ENCODE measurements around the gene CEP350. TPM values are rescaled to one million over a fixed set of nuclear protein-coding genes. Genes with fewer than 3 reads are reported as not detected.

The CEP350 gene
- total RNA-seq, 1 experiment from 2014 or later: 17.1 TPM

GRCh38 chr1:180157108-180157507 is 202.5 kb downstream of the CEP350 start:
- H3K4me2 ChIP-seq (ENCODE audit: low read length): peak overlapping the region; percentile 87
- intact Hi-C loops (cut with micrococcal nuclease): loop anchor here (1.0 to 5.0 kb wide), 6 partner anchors 31 to 275 kb away; partner anchors contain the start of genes CEP350 and TOR1AIP1
- peaks cover 63% of the 10 kb centered on the region for H4K20me1 ChIP-seq (ENCODE audit: low read length)
- TF ChIP-seq EZH2phosphoT487 (IDR thresholded peaks at IDR 0.05; ENCODE audit: borderline replicate concordance, low read length) (no peak), EZH2 (IDR thresholded peaks at IDR 0.05; ENCODE audit: low read length, unreplicated experiment) (no peak)
- TF ChIP-seq, protein P1, sequence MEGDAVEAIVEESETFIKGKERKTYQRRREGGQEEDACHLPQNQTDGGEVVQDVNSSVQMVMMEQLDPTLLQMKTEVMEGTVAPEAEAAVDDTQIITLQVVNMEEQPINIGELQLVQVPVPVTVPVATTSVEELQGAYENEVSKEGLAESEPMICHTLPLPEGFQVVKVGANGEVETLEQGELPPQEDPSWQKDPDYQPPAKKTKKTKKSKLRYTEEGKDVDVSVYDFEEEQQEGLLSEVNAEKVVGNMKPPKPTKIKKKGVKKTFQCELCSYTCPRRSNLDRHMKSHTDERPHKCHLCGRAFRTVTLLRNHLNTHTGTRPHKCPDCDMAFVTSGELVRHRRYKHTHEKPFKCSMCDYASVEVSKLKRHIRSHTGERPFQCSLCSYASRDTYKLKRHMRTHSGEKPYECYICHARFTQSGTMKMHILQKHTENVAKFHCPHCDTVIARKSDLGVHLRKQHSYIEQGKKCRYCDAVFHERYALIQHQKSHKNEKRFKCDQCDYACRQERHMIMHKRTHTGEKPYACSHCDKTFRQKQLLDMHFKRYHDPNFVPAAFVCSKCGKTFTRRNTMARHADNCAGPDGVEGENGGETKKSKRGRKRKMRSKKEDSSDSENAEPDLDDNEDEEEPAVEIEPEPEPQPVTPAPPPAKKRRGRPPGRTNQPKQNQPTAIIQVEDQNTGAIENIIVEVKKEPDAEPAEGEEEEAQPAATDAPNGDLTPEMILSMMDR (conservative IDR thresholded peaks at IDR 0.05; ENCODE audit: low read depth, low read length): no peak
- DNase-seq (peak; percentile 29), ATAC-seq (peak; percentile 12)
- ChIA-PET CTCF (interaction anchor here (0.5 to 0.6 kb wide), 3 partner anchors 29 to 1890 kb away, joined by 3 read pairs; no protein-coding TSS in a partner anchor), POLR2A (ENCODE audit: unreplicated experiment) (interaction anchor here (0.5 to 0.6 kb wide), 2 partner anchors 42 to 747 kb away, joined by 3 read pairs; no protein-coding TSS in a partner anchor)
- H3K9ac ChIP-seq (ENCODE audit: low read length): peak overlapping the region; percentile 93
- H2AFZ ChIP-seq (ENCODE audit: low read length): no peak overlapping the region
- peaks cover 49% of the 10 kb centered on the region for H3K4me1 ChIP-seq (ENCODE audit: insufficient read depth, low read length)
- peaks cover 79% of the 10 kb centered on the region for H3K79me2 ChIP-seq (ENCODE audit: low read length)
- peaks cover 30% of the 10 kb centered on the region for H3K36me3 ChIP-seq (ENCODE audit: low read depth, low read length)
- H3K27ac ChIP-seq (ENCODE audit: low read length): peak overlapping the region; percentile 99
- no peaks in the 10 kb centered on the region for H3K27me3 ChIP-seq (ENCODE audit: low read length)
- no peaks in the 10 kb centered on the region for H3K9me3 ChIP-seq (ENCODE audit: low read length)
- peak overlapping the region; percentile 99 for H3K4me3 ChIP-seq (ENCODE audit: low read length)
- TSS peak; percentile 56 for BruUV-seq (replicated peaks)
- no peaks in the 10 kb centered on the region for H3K9me2 ChIP-seq (replicated peaks; ENCODE audit: low read length)
- no peaks in the 10 kb centered on the region for H3F3A ChIP-seq (ENCODE audit: low read length, unreplicated experiment)

GRCh38 chr1:180157576-180158057 is 203.0 kb downstream of the CEP350 start:
- intact Hi-C loops (cut with micrococcal nuclease): loop anchor here (1.0 to 5.0 kb wide), 6 partner anchors 31 to 275 kb away; partner anchors contain the start of genes CEP350 and TOR1AIP1
- no peaks in the 10 kb centered on the region for H3K9me3 ChIP-seq (ENCODE audit: low read length)
- peak; percentile 91 for DNase-seq
- H3K4me1 ChIP-seq (ENCODE audit: insufficient read depth, low read length): peaks cover 44% of the 10 kb centered on the region
- BruUV-seq (replicated peaks): no TSS peak
- H3K4me3 ChIP-seq (ENCODE audit: low read length): peak overlapping the region; percentile 99
- H3K9ac ChIP-seq (ENCODE audit: low read length): peak overlapping the region; percentile 93
- H3K9me2 ChIP-seq (replicated peaks; ENCODE audit: low read length): no peaks in the 10 kb centered on the region
- peaks cover 68% of the 10 kb centered on the region for H4K20me1 ChIP-seq (ENCODE audit: low read length)
- peak overlapping the region; percentile 99 for H3K27ac ChIP-seq (ENCODE audit: low read length)
- ChIA-PET CTCF (interaction anchor here (0.5 to 0.6 kb wide), 3 partner anchors 30 to 1890 kb away, joined by 3 read pairs; no protein-coding TSS in a partner anchor), POLR2A (ENCODE audit: unreplicated experiment) (interaction anchor here (0.5 to 0.6 kb wide), 5 partner anchors 30 to 748 kb away, joined by 3 to 9 read pairs (median 4); no protein-coding TSS in a partner anchor)
- H3K27me3 ChIP-seq (ENCODE audit: low read length): no peaks in the 10 kb centered on the region
- no peak for TF ChIP-seq EZH2 (IDR thresholded peaks at IDR 0.05; ENCODE audit: low read length, unreplicated experiment)
- TF ChIP-seq, protein P1 (conservative IDR thresholded peaks at IDR 0.05; ENCODE audit: low read depth, low read length): no peak
- TF ChIP-seq EZH2phosphoT487 (IDR thresholded peaks at IDR 0.05; ENCODE audit: borderline replicate concordance, low read length): no peak
- H3K79me2 ChIP-seq (ENCODE audit: low read length): peaks cover 84% of the 10 kb centered on the region
- H3K4me2 ChIP-seq (ENCODE audit: low read length): peak overlapping the region; percentile 87
- ATAC-seq: peak; percentile 53
- no peaks in the 10 kb centered on the region for H3F3A ChIP-seq (ENCODE audit: low read length, unreplicated experiment)
- H3K36me3 ChIP-seq (ENCODE audit: low read depth, low read length): peaks cover 30% of the 10 kb centered on the region
- H2AFZ ChIP-seq (ENCODE audit: low read length): no peak overlapping the region

Data from PC-3 (cell line).